Calu3 (cell line): ENCODE measurements around the gene FAM193B. TPM values are rescaled to one million over a fixed set of nuclear protein-coding genes. Genes with fewer than 3 reads are reported as not detected.

ENCODE experiments used
- BruUV-seq: library from RNA; stranded (reverse); fragments of 400-500 nt; replicated peaks from 2 replicates; lab custom pipeline; 2021; lab: Mats Ljungman, UMichigan
- CTCF ChIA-PET: fragments of 300-600 bp; sonication (Branson Sonifier 250); formaldehyde crosslinking; loops from one replicate; lab custom pipeline; 2022; ENCODE audit warnings: antibody characterized with exemption; lab: Charles Lee
- DNase-seq: peaks from one replicate; pipeline ENCODE4 v3.0.0; 2022
- H3K27ac Mint-ChIP-seq: one replicate; pipeline ENCODE4 v1.8.0; 2022; ENCODE audit warnings: mixed read lengths; ENCODE audit not compliant: unreplicated experiment
- H3K27me3 Mint-ChIP-seq: one replicate; pipeline ENCODE4 v1.8.0; 2022; ENCODE audit warnings: mixed read lengths; ENCODE audit not compliant: unreplicated experiment
- H3K36me3 Mint-ChIP-seq: one replicate; pipeline ENCODE4 v1.8.0; 2022; ENCODE audit warnings: mild to moderate bottlenecking, moderate library complexity, mixed read lengths; ENCODE audit not compliant: insufficient read depth, unreplicated experiment
- H3K4me1 Mint-ChIP-seq: one replicate; pipeline ENCODE4 v1.8.0; 2022; ENCODE audit warnings: mild to moderate bottlenecking, low read depth, mixed read lengths; ENCODE audit not compliant: unreplicated experiment
- H3K4me3 Mint-ChIP-seq: one replicate; pipeline ENCODE4 v1.8.0; 2022; ENCODE audit warnings: mild to moderate bottlenecking, low read depth, moderate library complexity, mixed read lengths; ENCODE audit not compliant: unreplicated experiment
- H3K9me3 Mint-ChIP-seq: one replicate; pipeline ENCODE4 v1.8.0; 2022; ENCODE audit warnings: low read depth, mixed read lengths; ENCODE audit not compliant: unreplicated experiment
- CTCF ChIP-seq: fragments of 200-600 bp; IDR thresholded peaks from one replicate; pipeline ENCODE4 v1.8.0; 2022; ENCODE audit warnings: antibody characterized with exemption; ENCODE audit not compliant: unreplicated experiment
- intact Hi-C: fragments of 100-400 bp; cut with micrococcal nuclease; formaldehyde crosslinking; loops from one replicate; pipeline ENCODE4 v1.10.0; 2022; ENCODE audit not compliant: unreplicated experiment
- total RNA-seq: library from RNA; stranded (reverse); gene quantifications from 2 replicates; pipeline ENCODE4 v1.2.3, GENCODE V29; 2022

FAM193B gene
- total RNA-seq, 1 experiment from 2014 or later, result 97.0 TPM

GRCh38 chr5:177504086-177505056 is 50.0 kb downstream of the FAM193B start:
- no peak overlapping the region for H3K27ac Mint-ChIP-seq
- no TSS peak for BruUV-seq
- peaks cover 11% of the 10 kb centered on the region for H3K36me3 Mint-ChIP-seq
- CTCF ChIA-PET, result interaction anchor here (1.6 kb wide), 1 partner anchor 47 kb away, joined by 4 read pairs; no protein-coding TSS in a partner anchor
- H3K9me3 Mint-ChIP-seq, result no peaks in the 10 kb centered on the region
- no peak overlapping the region for H3K4me3 Mint-ChIP-seq
- intact Hi-C loops, result no loop called here
- no peak for DNase-seq
- no peak for TF ChIP-seq CTCF
- H3K27me3 Mint-ChIP-seq, result peaks cover 4% of the 10 kb centered on the region
- H3K4me1 Mint-ChIP-seq, result peaks cover 8% of the 10 kb centered on the region

- Mint-ChIP-seq H3K4me1 (peaks cover 14% of the 10 kb centered on the region), H3K27me3 (peaks cover 12% of the 10 kb centered on the region)
- CTCF ChIA-PET, result interaction anchor here (1.6 kb wide), 1 partner anchor 46 kb away, joined by 4 read pairs; no protein-coding TSS in a partner anchor
Observed at GRCh38 chr5:177503351-177504085, 50.8 kb downstream of the FAM193B start.

GRCh38 chr5:177502886-177503285 is 51.5 kb downstream of the FAM193B start:
- CTCF ChIA-PET, result interaction anchor here (1.6 kb wide), 1 partner anchor 46 kb away, joined by 4 read pairs; no protein-coding TSS in a partner anchor
- TF ChIP-seq CTCF, result no peak
- peaks cover 21% of the 10 kb centered on the region for H3K36me3 Mint-ChIP-seq
- intact Hi-C loops, result no loop called here
- H3K4me1 Mint-ChIP-seq, result peaks cover 20% of the 10 kb centered on the region
- peaks cover 19% of the 10 kb centered on the region for H3K27me3 Mint-ChIP-seq
- no peak overlapping the region for H3K4me3 Mint-ChIP-seq
- no TSS peak for BruUV-seq
- no peaks in the 10 kb centered on the region for H3K9me3 Mint-ChIP-seq
- no peak for DNase-seq
- H3K27ac Mint-ChIP-seq, result no peak overlapping the region

More at GRCh38 chr5:177503351-177504085, 50.8 kb downstream of the FAM193B start:
- intact Hi-C loops, result no loop called here
- no peak for TF ChIP-seq CTCF
- no peak for DNase-seq
- H3K27ac Mint-ChIP-seq, result no peak overlapping the region
- no peak overlapping the region for H3K4me3 Mint-ChIP-seq
- no TSS peak for BruUV-seq
- H3K36me3 Mint-ChIP-seq, result peaks cover 16% of the 10 kb centered on the region
- no peaks in the 10 kb centered on the region for H3K9me3 Mint-ChIP-seq

- CTCF ChIA-PET, result interaction anchor here (0.7 to 1.6 kb wide), 10 partner anchors 30 to 192 kb away, joined by 3 to 12 read pairs (median 4); no protein-coding TSS in a partner anchor
- BruUV-seq, result no TSS peak
- Mint-ChIP-seq H3K9me3 (no peaks in the 10 kb centered on the region), H3K4me1 (peaks cover 22% of the 10 kb centered on the region), H3K36me3 (peaks cover 21% of the 10 kb centered on the region), H3K4me3 (no peak overlapping the region), H3K27me3 (peaks cover 20% of the 10 kb centered on the region), H3K27ac (no peak overlapping the region)
- no peak for TF ChIP-seq CTCF
- DNase-seq, result no peak
- intact Hi-C loops, result loop anchor here (1.0 to 2.0 kb wide), 2 partner anchors 97 to 112 kb away; no protein-coding TSS in a partner anchor
Observed at GRCh38 chr5:177501874-177502678, 52.3 kb downstream of the FAM193B start.
